Measurements from ENCODE around the gene PRSS2.

DNA sequence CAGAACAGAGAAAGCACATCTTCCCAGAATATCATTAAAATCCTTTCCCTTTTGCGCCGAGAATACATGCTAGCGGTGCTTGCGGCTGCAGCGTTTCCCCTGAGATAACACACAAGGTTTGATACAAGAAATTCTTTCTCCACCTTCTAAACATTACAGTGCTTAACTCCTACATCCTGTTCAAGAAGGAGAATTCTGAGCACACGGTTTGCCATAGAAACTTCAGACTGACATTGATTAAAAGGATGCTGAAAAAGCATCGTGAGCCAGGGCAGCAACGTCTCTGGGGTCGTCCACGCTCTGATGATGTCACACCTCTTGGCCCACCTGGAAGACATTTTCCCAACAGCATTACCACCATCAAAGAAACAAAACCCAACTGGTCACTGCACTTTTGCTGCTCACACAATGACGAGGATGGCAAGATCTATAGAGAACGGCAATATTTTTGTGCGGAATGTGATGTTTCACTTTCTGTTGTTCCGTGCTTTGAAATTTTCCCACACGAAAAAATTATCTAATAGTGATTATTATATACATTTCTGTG is 48.4 kb upstream of the PRSS2 start:
- TF ChIP-seq POLR2AphosphoS5 (IDR thresholded peaks at IDR 0.05) (no peak), POLR2A (IDR thresholded peaks at IDR 0.05; ENCODE audit: low read depth) (no peak), EP300 (IDR thresholded peaks at IDR 0.05) (no peak)
